Adrenal gland (tissue), 5 donors: Measurements from ENCODE around the gene CREG2.

Source experiments
- CTCF ChIP-seq, 6 experiments: fragments of 450-650 bp in 4 of 6; fragments of 200-600 bp in 2 of 6; sonication (generic) in 1 of 6; IDR thresholded peaks; 1 replicate in 5 of 6; 2 replicates in 1 of 6; pipeline versions ENCODE4 v1.5.1 to v1.8.0; 2016 to 2021; ENCODE audit warnings: antibody characterized with exemption in 6 of 6, mild to moderate bottlenecking in 2 of 6, moderate library complexity in 1 of 6
- POLR2A ChIP-seq, 2 donors: fragments of 450-650 bp; IDR thresholded peaks; one replicate each; pipeline ENCODE4 v1.6.1; 2017; ENCODE audit warnings: antibody characterized with exemption in 2 of 2, mild to moderate bottlenecking in 2 of 2, moderate library complexity in 1 of 2
- donor health status: DM: no; HTN: no; CAD: no.

GRCh38 chr2:101307950-101308431, 79.3 kb downstream of the CREG2 start:
- TF ChIP-seq CTCF (IDR thresholded peaks at IDR 0.05), result no peak
- TF ChIP-seq POLR2A (IDR thresholded peaks at IDR 0.05), result no peak
